HL-60 (cell line): ENCODE data around the gene CHPF2.

Experiments used
- GABPA ChIP-seq: IDR thresholded peaks from 2 replicates; pipeline ENCODE4 v1.6.1; 2012; ENCODE audit warnings: low read depth
- POLR2AphosphoS5 ChIP-seq: IDR thresholded peaks from 2 replicates; pipeline ENCODE4 v1.6.1; 2012; ENCODE audit warnings: low read depth
- REST ChIP-seq: IDR thresholded peaks from 2 replicates; pipeline ENCODE4 v1.6.1; 2012; ENCODE audit warnings: low read depth; ENCODE audit not compliant: insufficient replicate concordance
- SPI1 ChIP-seq: IDR thresholded peaks from 2 replicates; pipeline ENCODE4 v1.6.1; 2012; ENCODE audit warnings: low read depth, mild to moderate bottlenecking, borderline replicate concordance
- TF ChIP-seq, protein P1 (sequence below): IDR thresholded peaks from one replicate; pipeline ENCODE4 v1.5.1; 2011; ENCODE audit warnings: low read length, control low read depth, inconsistent platforms; ENCODE audit not compliant: insufficient read depth

GRCh38 chr7:151275813-151276577, 43.7 kb downstream of the CHPF2 start:
- TF ChIP-seq, protein P1, sequence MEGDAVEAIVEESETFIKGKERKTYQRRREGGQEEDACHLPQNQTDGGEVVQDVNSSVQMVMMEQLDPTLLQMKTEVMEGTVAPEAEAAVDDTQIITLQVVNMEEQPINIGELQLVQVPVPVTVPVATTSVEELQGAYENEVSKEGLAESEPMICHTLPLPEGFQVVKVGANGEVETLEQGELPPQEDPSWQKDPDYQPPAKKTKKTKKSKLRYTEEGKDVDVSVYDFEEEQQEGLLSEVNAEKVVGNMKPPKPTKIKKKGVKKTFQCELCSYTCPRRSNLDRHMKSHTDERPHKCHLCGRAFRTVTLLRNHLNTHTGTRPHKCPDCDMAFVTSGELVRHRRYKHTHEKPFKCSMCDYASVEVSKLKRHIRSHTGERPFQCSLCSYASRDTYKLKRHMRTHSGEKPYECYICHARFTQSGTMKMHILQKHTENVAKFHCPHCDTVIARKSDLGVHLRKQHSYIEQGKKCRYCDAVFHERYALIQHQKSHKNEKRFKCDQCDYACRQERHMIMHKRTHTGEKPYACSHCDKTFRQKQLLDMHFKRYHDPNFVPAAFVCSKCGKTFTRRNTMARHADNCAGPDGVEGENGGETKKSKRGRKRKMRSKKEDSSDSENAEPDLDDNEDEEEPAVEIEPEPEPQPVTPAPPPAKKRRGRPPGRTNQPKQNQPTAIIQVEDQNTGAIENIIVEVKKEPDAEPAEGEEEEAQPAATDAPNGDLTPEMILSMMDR = no peak
- TF ChIP-seq GABPA (no peak), POLR2AphosphoS5 (no peak), REST (no peak), SPI1 (no peak)
